NCI-H226 (cell line): ENCODE measurements around the gene CAMK2D.

ENCODE experiments used
- DNase-seq: peaks from one replicate; pipeline ENCODE4 v3.0.0-alpha.2; 2015

CAMK2D gene

GRCh38 chr4:113596396-113596795, 165.1 kb downstream of the CAMK2D start:
- no peak for DNase-seq

GRCh38 chr4:113594231-113594556, 167.3 kb downstream of the CAMK2D start:
- no peak for DNase-seq

- DNase-seq, result no peak
These were observed 167.9 kb downstream of the CAMK2D start for GRCh38 chr4:113593400-113594230.

- DNase-seq, result peak; percentile 47
These were observed 169.6 kb downstream of the CAMK2D start for GRCh38 chr4:113591982-113592381.

GRCh38 chr4:113588895-113589668, 172.5 kb downstream of the CAMK2D start:
- DNase-seq, result no peak

GRCh38 chr4:113587640-113588275, 173.8 kb downstream of the CAMK2D start:
- DNase-seq, result no peak

GRCh38 chr4:113587156-113587555, 174.4 kb downstream of the CAMK2D start:
- no peak for DNase-seq

GRCh38 chr4:113586072-113586471, 175.5 kb downstream of the CAMK2D start:
- no peak for DNase-seq

GRCh38 chr4:113584407-113585150, 177.0 kb downstream of the CAMK2D start:
- peak; percentile 75 for DNase-seq

GRCh38 chr4:113582737-113583136, 178.8 kb downstream of the CAMK2D start:
- DNase-seq, result no peak

GRCh38 chr4:113579360-113579759, 182.2 kb downstream of the CAMK2D start:
- no peak for DNase-seq

GRCh38 chr4:113576947-113577678, 184.4 kb downstream of the CAMK2D start:
- DNase-seq, result no peak

GRCh38 chr4:113575401-113575800, 186.1 kb downstream of the CAMK2D start:
- peak; percentile 12 for DNase-seq

- DNase-seq, result peak; percentile 57
These were observed 186.9 kb downstream of the CAMK2D start for GRCh38 chr4:113574636-113575103.

- no peak for DNase-seq
These were observed 188.9 kb downstream of the CAMK2D start for GRCh38 chr4:113572620-113573019.

- DNase-seq, result no peak
These were observed 195.3 kb downstream of the CAMK2D start for GRCh38 chr4:113566015-113566795.

- DNase-seq, result no peak
These were observed 195.9 kb downstream of the CAMK2D start for GRCh38 chr4:113565702-113566012.

GRCh38 chr4:113564493-113564892, 197.0 kb downstream of the CAMK2D start:
- no peak for DNase-seq

GRCh38 chr4:113563691-113564378, 197.7 kb downstream of the CAMK2D start:
- no peak for DNase-seq

- DNase-seq, result no peak
These were observed 199.8 kb downstream of the CAMK2D start for GRCh38 chr4:113561758-113562157.

GRCh38 chr4:113561092-113561491, 200.4 kb downstream of the CAMK2D start:
- DNase-seq, result no peak
